Measurements from ENCODE around the gene SCAF4. TPM values are rescaled to one million over a fixed set of nuclear protein-coding genes. Genes with fewer than 3 reads are reported as not detected.
A peak's percentile ranks its signal among the peaks of the same experiment; 100 is the strongest.

The SCAF4 gene
- total and polyA plus RNA-seq, 2 of the 8 experiments (the other 6 are each of a cell fraction or from before 2014, with no cell fraction given) = 28.9 to 55.1 TPM

- H3K27me3 ChIP-seq (replicated peaks in 1 of 4; ENCODE audit: control insufficient read depth in 3 of 4, extremely low read depth in 1 of 4, insufficient read depth in 3 of 4, low read length in 3 of 4) = no peaks in the 10 kb centered on the region
- H2AK5ac ChIP-seq (ENCODE audit: low read depth, low read length) = no peak overlapping the region
- no peak overlapping the region for H2BK15ac ChIP-seq (ENCODE audit: low read length)
- H3K4me3 ChIP-seq (ENCODE audit: extremely low read depth in 1 of 4, insufficient read depth in 2 of 4, low read depth in 3 of 4, low read length in 4 of 4) = peak overlapping the region in 1 of 4 experiments; percentile 37; a peak in 1 of 8 replicates
- no peak overlapping the region for H3K56ac ChIP-seq (replicated peaks; ENCODE audit: insufficient read length, low read depth, low read length)
- no peak overlapping the region for H2BK20ac ChIP-seq (ENCODE audit: low read length)
- H3K4me1 ChIP-seq (replicated peaks in 1 of 4; ENCODE audit: control insufficient read depth in 3 of 4, insufficient read depth in 4 of 4, low read length in 3 of 4) = peaks cover 0 to 8% (median 5%) of the 10 kb centered on the region in 4 experiments; a peak in 3 of 7 replicates
- no peak overlapping the region for H2AFZ ChIP-seq (ENCODE audit: low read length)
- H3K4ac ChIP-seq (replicated peaks; ENCODE audit: insufficient read length, low read depth, low read length) = no peak overlapping the region
- peak overlapping the region in 1 of 2 experiments; percentile 15; a peak in 3 of 4 replicates for H3K4me2 ChIP-seq (ENCODE audit: insufficient read depth in 1 of 2, low read depth in 2 of 2, low read length in 2 of 2)
- no peak overlapping the region for H2BK120ac ChIP-seq (replicated peaks; ENCODE audit: low read depth, low read length)
- DNase-seq (ENCODE audit: low read depth in 1 of 2, low spot score in 2 of 2) (no peak), FAIRE-seq (no peak)
- H3K9me3 ChIP-seq (ENCODE audit: insufficient read depth in 2 of 2, low read depth in 1 of 2, low read length in 1 of 2) = no peaks in the 10 kb centered on the region
- H3K9ac ChIP-seq (replicated peaks in 1 of 4; ENCODE audit: extremely low read depth in 1 of 4, low read depth in 3 of 4, low read length in 3 of 4) = no peak overlapping the region
- H4K8ac ChIP-seq (ENCODE audit: extremely low read depth, insufficient read depth, low read length) = no peak overlapping the region
- H2BK5ac ChIP-seq (ENCODE audit: low read depth, low read length) = no peak overlapping the region
- H4K5ac ChIP-seq (ENCODE audit: insufficient read length, low read depth, low read length) = no peak overlapping the region
- no peak overlapping the region for H2BK12ac ChIP-seq (ENCODE audit: low read depth, low read length)
- H4K91ac ChIP-seq (replicated peaks; ENCODE audit: insufficient read length, low read length) = no peak overlapping the region
- H3K18ac ChIP-seq (ENCODE audit: extremely low read depth, low read length) = no peak overlapping the region; the same call in 1 of the 2 replicates
- H3K79me2 ChIP-seq (ENCODE audit: control insufficient read depth in 1 of 2, insufficient read depth in 2 of 2, low read length in 2 of 2) = no peaks in the 10 kb centered on the region
- no peaks in the 10 kb centered on the region for H4K20me1 ChIP-seq (replicated peaks in 1 of 2; ENCODE audit: control insufficient read depth in 1 of 2, insufficient read depth in 2 of 2, low read length in 2 of 2)
- H3K79me1 ChIP-seq (ENCODE audit: low read depth, low read length) = no peaks in the 10 kb centered on the region
- H3K23me2 ChIP-seq (ENCODE audit: low read depth, low read length) = no peaks in the 10 kb centered on the region
- ChIA-PET CTCF (ENCODE audit: partially characterized antibody) (interaction anchor here (0.7 to 1.2 kb wide), 3 partner anchors 9 to 52 kb away, joined by 3 read pairs; no protein-coding TSS in a partner anchor), POLR2A (ENCODE audit: partially characterized antibody) (interaction anchor here (1.5 to 1.7 kb wide), 2 partner anchors 22 to 24 kb away, joined by 3 to 6 read pairs; no protein-coding TSS in a partner anchor)
- TF ChIP-seq CHD2 (IDR thresholded peaks at IDR 0.05; ENCODE audit: low read length) = no peak
- H3K14ac ChIP-seq (ENCODE audit: insufficient read length) = no peak overlapping the region
- H3K27ac ChIP-seq (ENCODE audit: low read depth, low read length) = no peak overlapping the region
- 100% methylated on average over 1 of the region's 1 CpG; no CpG with 5 or more reads in 1 of the 2 experiments for whole genome bisulfite sequencing, 2 experiments (ENCODE audit: extremely low coverage in 1 of 2, insufficient coverage in 1 of 2, insufficient read length in 1 of 2, insufficient replicate concordance in 2 of 2, low coverage in 1 of 2, low lambda C conversion rate in 2 of 2, missing lambda C conversion rate in 1 of 2)
- H3K23ac ChIP-seq (ENCODE audit: insufficient read length) = no peak overlapping the region
- H3K36me3 ChIP-seq (ENCODE audit: control insufficient read depth in 2 of 4, insufficient read depth in 4 of 4, low read length in 3 of 4) = no peaks in the 10 kb centered on the region
Measured at GRCh38 chr21:31754708-31754960, 22.7 kb upstream of the SCAF4 start.
